AG09309 (cell line): ENCODE results near the gene HOXB7.

Experiments
- DNase-seq: peaks from one replicate; pipeline ENCODE4 v3.0.0-alpha.2; 2010; ENCODE audit warnings: low read depth
- H3K4me3 ChIP-seq: 2 replicates; pipeline ENCODE4 v1.5.1; 2011; ENCODE audit warnings: mild to moderate bottlenecking, low read depth, low read length, moderate library complexity; ENCODE audit not compliant: control insufficient read depth
- CTCF ChIP-seq: IDR thresholded peaks from 2 replicates; pipeline ENCODE4 v1.5.1; 2011; ENCODE audit warnings: mild to moderate bottlenecking, low read depth, low read length, inconsistent platforms; ENCODE audit not compliant: insufficient read depth, control insufficient read depth; ENCODE audit errors: missing control alignments

The HOXB7 gene

GRCh38 chr17:48584223-48584741 lies 26.5 kb downstream of the HOXB7 start:
- no peak for TF ChIP-seq CTCF
- no peak for DNase-seq
- H3K4me3 ChIP-seq = no peak overlapping the region

GRCh38 chr17:48583708-48584222 lies 27.1 kb downstream of the HOXB7 start:
- DNase-seq = no peak
- no peak for TF ChIP-seq CTCF
- H3K4me3 ChIP-seq = no peak overlapping the region

GRCh38 chr17:48582750-48583069 lies 28.1 kb downstream of the HOXB7 start:
- no peak for DNase-seq
- no peak for TF ChIP-seq CTCF
- H3K4me3 ChIP-seq = no peak overlapping the region

GRCh38 chr17:48579760-48580554 lies 30.9 kb downstream of the HOXB7 start:
- no peak for TF ChIP-seq CTCF
- no peak for DNase-seq
- H3K4me3 ChIP-seq = no peak overlapping the region

- DNase-seq = no peak
- no peak for TF ChIP-seq CTCF
- H3K4me3 ChIP-seq = no peak overlapping the region
These were observed 31.4 kb downstream of the HOXB7 start for GRCh38 chr17:48579471-48579759.

- DNase-seq = no peak
- no peak for TF ChIP-seq CTCF
- H3K4me3 ChIP-seq = no peak overlapping the region
These were observed 32.0 kb downstream of the HOXB7 start for GRCh38 chr17:48578616-48579470.
